ENCODE measurements around the gene FAM227B.
"Not testable (repeated sequence)": the region's sequence is repeated elsewhere in the genome, so short reads cannot be mapped to it uniquely, and the experiment has no call there.

Gene FAM227B

DNA sequence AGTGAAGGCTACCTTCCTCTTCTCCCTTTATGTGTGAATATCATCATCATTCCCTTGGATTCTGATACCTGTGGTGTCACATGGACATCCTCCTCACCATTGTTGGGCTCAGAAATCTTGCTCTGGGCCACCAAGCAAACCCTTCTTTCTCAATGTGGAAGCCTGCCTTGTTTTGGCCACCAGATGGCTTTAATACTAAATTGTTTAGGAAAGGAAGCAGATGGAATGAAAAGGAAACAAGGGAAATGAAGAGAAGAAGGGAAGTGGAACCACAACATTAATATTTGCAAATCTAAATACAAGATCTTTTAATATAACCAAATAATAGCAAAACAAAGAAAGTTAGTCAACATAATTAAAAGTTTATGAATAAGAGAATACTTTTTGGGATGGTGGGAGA lies 14.0 kb downstream of the FAM227B start:
- no peak for DNase-seq

- no peak for DNase-seq
These were observed 15.0 kb downstream of the FAM227B start for GRCh38 chr15:49605588-49605987.

DNA sequence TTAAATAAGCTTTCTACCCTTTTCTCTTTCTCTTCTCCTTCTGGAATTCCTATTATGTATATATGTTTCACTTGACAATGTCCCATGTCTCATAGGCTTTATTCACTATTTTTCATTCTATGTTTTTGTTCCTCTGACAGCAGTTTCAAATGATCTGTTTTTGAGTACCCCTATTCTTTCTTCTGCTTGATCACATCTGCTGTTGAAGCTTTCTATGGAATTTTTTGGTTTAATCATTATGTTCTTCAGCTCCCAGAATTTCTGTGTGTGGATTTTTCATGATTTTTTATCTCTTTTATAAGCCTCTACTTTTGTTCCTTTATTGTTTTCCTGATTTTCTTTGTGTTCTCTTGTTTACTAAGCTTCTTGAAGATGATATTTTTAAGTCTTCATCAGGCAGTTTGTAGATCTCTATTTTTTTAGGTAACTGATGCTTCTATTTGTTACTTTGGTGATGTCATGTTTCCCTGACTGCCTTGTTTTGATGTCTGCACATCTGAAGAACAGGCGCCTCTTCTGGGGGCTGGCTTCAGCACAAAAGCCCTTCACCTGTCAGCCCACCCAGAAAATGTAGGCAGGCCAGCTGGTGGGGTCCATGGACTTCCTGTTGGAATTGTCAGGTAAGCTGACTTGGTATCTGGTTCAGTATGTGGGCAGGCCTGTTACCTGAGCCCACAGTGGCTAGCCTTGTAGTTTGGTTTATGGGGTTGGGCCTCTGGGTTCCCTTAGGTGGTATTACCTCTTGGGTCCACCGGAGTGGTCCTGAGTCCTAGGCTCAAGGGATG lies 15.8 kb downstream of the FAM227B start:
- DNase-seq, result no peak

- not testable (repeated sequence) for DNase-seq
These were observed 27.7 kb downstream of the FAM227B start for GRCh38 chr15:49592829-49593316.

DNA sequence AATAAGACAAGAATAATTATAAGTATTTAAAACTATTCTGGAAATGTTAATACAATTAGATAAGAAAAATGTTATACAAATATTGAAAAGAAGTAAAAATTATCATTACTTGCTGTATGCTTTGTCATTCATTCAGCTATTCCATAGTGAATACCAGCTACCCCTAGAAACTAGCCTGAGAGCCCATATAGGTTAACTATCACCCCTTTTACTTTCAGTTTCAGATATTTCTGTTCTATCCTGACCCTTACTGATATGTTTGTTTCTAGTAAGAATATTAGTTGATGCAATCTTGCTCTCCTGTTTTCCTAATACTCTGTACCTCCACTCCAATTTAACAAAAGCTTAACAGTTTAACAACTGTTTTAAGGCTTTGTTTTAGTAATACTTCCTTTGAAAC lies 31.6 kb downstream of the FAM227B start:
- peak in 1 of 3 donors; percentile 1 for DNase-seq

DNA sequence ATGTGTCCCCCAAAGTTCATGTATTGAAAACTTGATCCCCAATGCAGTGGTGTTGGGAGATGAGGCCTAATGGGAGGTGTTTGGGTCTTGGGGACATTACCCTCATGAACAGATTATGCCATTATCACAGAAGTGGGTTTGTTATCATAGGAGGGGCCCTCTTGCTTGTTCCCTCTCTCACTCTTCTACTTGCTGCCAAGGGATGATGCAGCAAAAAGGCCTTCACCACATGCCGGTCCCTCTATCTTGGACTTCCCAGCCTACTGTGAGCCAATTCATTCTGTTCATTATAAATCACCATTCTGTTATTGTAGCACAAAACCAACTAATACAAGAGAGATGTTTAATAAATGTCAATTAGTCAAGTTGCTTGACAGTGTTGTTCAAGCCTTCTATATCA lies 47.2 kb downstream of the FAM227B start:
- DNase-seq, result no peak

- no peak for DNase-seq
These were observed 49.9 kb downstream of the FAM227B start for GRCh38 chr15:49570672-49571071.

DNA sequence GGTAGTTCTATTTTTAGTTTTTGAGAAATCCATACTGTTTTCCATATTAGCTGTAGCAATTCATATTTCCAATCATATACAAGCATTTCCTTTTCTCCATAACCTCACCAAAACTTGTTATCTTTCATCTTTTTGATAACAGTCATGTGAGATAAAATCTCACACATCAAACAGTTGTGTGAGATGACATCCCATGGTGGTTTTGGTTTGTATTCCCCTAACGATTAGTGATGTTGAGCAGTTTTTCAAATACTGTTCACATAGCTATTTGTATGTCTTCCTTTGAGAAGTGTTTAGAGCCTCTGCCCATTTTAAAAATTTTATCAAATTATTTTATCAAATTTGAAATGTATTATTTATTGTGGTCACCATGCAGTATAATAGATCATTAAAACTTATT lies 50.4 kb downstream of the FAM227B start:
- DNase-seq, result no peak

GRCh38 chr15:49560045-49560444 lies 60.6 kb downstream of the FAM227B start:
- DNase-seq, result no peak

DNA sequence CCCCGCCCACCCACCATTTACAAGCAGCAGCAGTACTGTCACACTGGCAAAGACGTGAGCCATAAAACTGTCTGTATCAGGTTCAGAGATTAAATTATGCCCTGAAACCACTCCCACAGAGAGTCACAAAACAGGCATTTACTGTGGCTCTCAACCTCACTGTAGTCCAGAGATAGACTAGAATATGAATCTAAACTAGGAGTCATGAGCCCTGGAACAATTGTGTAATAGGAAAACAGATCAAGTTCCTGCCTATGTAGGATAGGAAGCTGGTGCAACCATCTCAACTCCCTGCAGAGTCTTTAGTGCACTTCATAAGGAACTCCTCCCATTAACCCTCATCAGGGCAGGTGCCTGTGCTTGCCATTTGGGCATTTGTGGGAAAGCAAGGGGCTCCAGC lies 61.7 kb downstream of the FAM227B start:
- DNase-seq, result no peak

DNA sequence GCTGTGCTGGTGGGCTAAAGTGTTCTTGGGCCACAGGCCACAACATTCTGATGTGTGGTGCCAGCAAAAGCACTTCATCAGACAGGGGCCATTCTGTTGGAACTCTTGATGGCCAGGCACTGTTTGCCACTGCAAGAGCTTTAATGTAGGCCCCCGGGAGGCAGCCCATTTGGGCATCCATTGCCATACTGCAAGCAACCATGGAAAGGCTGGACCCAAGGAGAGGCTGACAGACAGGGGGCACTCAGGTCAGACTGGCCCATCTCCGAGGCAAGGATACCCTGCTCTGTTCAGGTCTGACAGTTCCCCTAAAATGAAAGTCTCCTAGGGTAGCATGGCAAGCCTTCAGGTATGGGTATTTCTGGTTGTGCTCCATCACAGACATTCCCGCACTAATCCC lies 64.2 kb downstream of the FAM227B start:
- DNase-seq, result no peak

GRCh38 chr15:49550342-49550741 lies 70.3 kb downstream of the FAM227B start:
- not testable (repeated sequence) for DNase-seq

GRCh38 chr15:49538520-49538919 lies 82.1 kb downstream of the FAM227B start:
- DNase-seq, result no peak

GRCh38 chr15:49530092-49530491 lies 90.5 kb downstream of the FAM227B start:
- no peak for DNase-seq

DNA sequence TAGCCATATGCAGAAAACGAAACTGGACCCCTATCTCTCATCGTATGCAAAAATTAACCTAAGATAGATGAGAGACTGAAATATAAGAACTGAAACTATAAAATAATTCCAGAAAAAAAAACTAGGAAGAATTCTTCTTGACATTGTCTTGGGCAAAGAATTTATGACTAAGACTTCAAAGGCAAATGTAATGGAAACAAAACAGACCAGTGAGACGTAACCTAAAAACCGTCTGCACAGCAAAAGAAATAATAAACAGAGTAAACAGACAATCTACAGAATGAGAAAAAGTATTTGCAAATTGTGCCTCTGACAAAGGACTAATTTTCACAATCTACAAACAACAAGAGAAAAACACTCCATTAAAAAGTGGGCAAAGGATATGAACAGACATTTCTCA lies 92.3 kb downstream of the FAM227B start:
- DNase-seq, result no peak

DNA sequence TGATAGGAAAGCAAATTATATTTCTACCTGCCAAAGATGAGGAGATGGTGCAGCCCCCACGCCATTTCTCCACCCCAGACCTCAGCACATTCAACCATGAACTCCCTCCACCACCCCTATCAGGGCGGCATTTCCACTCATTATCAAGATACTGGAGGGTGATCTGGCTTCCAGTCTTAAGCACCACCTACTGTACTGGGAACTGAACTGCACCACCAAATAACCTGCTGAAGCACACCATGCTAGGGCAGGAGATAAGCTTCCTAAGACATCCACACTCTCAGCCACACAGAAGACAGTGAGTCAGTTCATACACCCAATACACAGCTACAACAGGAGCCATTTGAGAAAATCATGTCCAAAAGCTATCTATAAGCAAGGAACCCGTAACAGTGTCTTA lies 98.8 kb downstream of the FAM227B start:
- DNase-seq, result no peak

DNA sequence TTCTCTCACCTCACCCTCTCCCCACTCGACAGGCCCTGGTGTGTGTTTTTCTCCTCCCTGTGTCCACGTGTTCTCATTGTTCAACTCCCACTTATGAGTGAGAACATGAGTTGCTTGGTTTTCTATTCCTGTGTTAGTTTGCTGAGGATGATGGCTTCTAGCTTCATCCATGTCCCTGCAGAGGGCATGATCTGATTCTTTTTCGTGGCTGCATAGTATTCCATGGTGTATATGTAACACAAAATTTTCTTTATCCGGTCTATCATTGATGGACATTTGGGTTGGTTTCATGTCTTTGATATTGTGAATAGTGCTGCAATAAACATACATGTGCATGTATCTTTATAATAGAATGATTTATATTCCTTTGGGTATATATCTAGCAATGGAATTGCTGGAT lies 107.9 kb downstream of the FAM227B start:
- not testable (repeated sequence) for DNase-seq

- no peak for DNase-seq
These were observed 113.4 kb downstream of the FAM227B start for GRCh38 chr15:49507261-49507660.

GRCh38 chr15:49506341-49506740 lies 114.3 kb downstream of the FAM227B start:
- no peak for DNase-seq

DNA sequence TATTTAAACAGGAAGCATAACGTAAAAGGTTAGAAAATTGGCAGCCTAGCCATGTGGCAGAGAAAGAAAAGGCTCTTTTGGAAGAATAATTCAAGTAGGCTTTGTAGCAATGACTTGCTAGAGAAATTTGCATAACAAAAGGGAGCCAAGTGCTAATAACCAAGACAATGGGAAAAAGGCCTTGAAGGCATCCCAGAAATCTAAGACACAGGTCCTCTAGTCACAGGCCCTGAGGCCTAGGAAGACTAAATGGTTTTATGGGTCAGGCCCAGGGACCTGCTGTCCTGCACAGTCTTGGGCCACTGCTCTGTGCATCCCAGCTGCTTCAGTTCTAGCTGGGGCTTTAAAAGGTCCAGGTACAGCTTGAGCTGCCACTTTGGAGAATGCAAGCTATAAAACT lies 119.0 kb downstream of the FAM227B start:
- DNase-seq, result no peak

DNA sequence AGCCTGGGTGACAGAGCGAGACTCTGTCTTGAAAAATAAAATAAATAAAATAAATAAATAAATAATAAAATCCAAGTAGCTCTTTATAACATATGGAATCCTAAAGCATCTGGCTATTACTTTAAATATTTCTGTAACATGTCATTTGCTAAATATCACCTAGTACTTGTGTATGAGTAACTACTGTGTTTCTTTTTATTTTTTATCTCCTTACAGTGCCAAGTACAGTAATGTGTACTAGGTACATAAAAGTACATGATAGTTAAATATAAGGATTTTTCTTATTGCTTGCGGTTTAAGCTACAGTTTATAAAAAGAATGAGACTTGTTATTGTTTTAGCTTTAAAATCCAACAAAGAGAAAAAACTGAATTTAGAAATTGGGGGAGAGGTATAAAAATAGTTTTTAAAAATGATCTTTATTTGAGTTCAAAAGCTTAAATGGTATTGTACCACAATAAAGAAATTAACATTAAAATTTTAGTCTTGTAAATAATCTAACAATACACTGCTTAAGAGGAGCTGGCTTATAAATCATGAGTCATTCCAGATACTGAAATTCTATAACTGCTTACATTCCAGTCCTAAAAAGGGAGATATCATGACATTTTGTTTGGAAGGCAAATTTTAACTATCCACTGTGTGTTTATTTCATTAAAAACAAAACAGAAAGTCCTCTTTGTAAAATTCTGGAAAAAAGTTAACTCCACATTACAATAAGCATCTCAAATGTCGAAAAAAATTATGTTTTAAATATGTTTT lies 124.4 kb downstream of the FAM227B start:
- DNase-seq, result no peak

GRCh38 chr15:49494842-49495241 lies 125.8 kb downstream of the FAM227B start:
- no peak for DNase-seq

DNA sequence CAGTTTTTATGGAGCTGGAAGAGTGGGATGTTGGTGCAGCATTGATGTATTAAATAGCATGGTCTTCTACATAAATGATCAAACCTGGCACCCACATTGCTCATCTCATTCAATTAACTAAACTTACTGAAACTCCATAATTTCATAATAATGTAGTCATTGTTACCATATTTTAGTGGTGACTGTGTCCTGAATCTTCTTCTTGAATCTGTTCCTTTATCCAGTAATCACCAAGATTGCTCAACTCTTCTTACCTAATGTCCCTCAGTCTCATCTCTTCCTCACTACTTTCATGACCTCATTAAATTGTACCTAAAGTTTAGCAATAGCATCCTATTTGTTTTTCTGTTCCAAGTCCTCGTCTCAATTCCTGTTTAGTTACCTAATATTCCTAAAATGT lies 127.8 kb downstream of the FAM227B start:
- peak; percentile 65 to 91 (median 88) for DNase-seq

DNA sequence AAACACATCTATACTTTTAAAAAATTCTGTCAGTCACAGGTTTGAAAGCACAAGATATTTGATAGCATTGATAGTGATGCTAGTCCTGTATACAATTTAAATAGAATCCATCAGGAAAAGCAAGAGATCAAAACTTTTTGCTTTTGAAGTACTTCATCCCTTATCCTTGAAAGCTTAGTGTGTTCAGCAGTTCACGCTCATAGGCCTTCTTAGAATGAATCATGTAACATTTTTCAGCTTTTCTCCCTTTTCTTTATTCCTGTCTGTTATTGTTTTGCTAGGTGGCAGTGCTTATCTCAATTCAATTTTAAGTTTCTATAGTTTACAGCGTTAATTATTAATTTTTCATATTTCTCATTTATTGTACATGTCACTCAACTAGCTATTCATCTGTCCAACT lies 128.5 kb downstream of the FAM227B start:
- DNase-seq, result no peak

Data from suppressor macrophage treated with lipopolysaccharide for 1 hour (primary cell).